Stimulated activated CD4-positive, alpha-beta T cell treated with anti-CD3 and anti-CD28 coated beads, Interleukin-12 subunit alpha, Interleukin-12 subunit beta, amount 100 ng/mL, for 4 hours (primary cell): ENCODE results near the gene ITGAE.
"Not testable (repeated sequence)": the region's sequence is repeated elsewhere in the genome, so short reads cannot be mapped to it uniquely, and the experiment has no call there.

ENCODE experiments used
- DNase-seq: peaks from one replicate; pipeline ENCODE4 v3.0.0-alpha.2; 2020

Gene ITGAE

GRCh38 chr17:3755335-3756030, 45.5 kb downstream of the ITGAE start:
- DNase-seq, result no peak

- peak; percentile 66 for DNase-seq
Measured at GRCh38 chr17:3754458-3755334, 46.3 kb downstream of the ITGAE start.

GRCh38 chr17:3754066-3754457, 46.9 kb downstream of the ITGAE start:
- DNase-seq, result no peak

GRCh38 chr17:3753624-3754023, 47.4 kb downstream of the ITGAE start:
- no peak for DNase-seq

GRCh38 chr17:3751836-3752235, 49.2 kb downstream of the ITGAE start:
- no peak for DNase-seq

GRCh38 chr17:3750926-3751325, 50.1 kb downstream of the ITGAE start:
- no peak for DNase-seq

- no peak for DNase-seq
Measured at GRCh38 chr17:3750296-3750695, 50.7 kb downstream of the ITGAE start.

- no peak for DNase-seq
Measured at GRCh38 chr17:3748576-3748975, 52.4 kb downstream of the ITGAE start.

- DNase-seq, result no peak
Measured at GRCh38 chr17:3747805-3748204, 53.2 kb downstream of the ITGAE start.

GRCh38 chr17:3745071-3745470, 55.9 kb downstream of the ITGAE start:
- DNase-seq, result no peak

GRCh38 chr17:3744014-3744413, 57.0 kb downstream of the ITGAE start:
- DNase-seq, result no peak

- no peak for DNase-seq
Measured at GRCh38 chr17:3740611-3741073, 60.3 kb downstream of the ITGAE start.

- no peak for DNase-seq
Measured at GRCh38 chr17:3739422-3740124, 61.4 kb downstream of the ITGAE start.

GRCh38 chr17:3738562-3739295, 62.3 kb downstream of the ITGAE start:
- DNase-seq, result peak; percentile 66

GRCh38 chr17:3735515-3735914, 65.5 kb downstream of the ITGAE start:
- DNase-seq, result no peak

- DNase-seq, result not testable (repeated sequence)
Measured at GRCh38 chr17:3734911-3735276, 66.1 kb downstream of the ITGAE start.

- DNase-seq, result no peak
Measured at GRCh38 chr17:3732210-3732621, 68.8 kb downstream of the ITGAE start.

GRCh38 chr17:3730881-3731429, 70.0 kb downstream of the ITGAE start:
- no peak for DNase-seq

GRCh38 chr17:3729881-3730280, 71.1 kb downstream of the ITGAE start:
- DNase-seq, result no peak

- DNase-seq, result not testable (repeated sequence)
Measured at GRCh38 chr17:3728099-3728498, 72.9 kb downstream of the ITGAE start.

- no peak for DNase-seq
Measured at GRCh38 chr17:3727041-3727440, 73.9 kb downstream of the ITGAE start.

- no peak for DNase-seq
Measured at GRCh38 chr17:3724378-3725077, 76.5 kb downstream of the ITGAE start.
